CD4-positive, alpha-beta T cell (primary cell): ENCODE data around the gene FOXC2. TPM values are rescaled to one million over a fixed set of nuclear protein-coding genes. Genes with fewer than 3 reads are reported as not detected.

Experiments used
- ATAC-seq: fragments of 200-7000 bp; cut with Tn5 transposase; one replicate; pipeline ENCODE4 v1.10.0; 2022; ENCODE audit warnings: mild to moderate bottlenecking; ENCODE audit not compliant: poor library complexity
- CTCF ChIA-PET: fragments of 350-600 bp; sonication (Branson Sonifier 250); formaldehyde crosslinking; loops from one replicate; lab custom pipeline; 2021; ENCODE audit warnings: antibody characterized with exemption, inconsistent platforms; lab: Charles Lee
- POLR2A ChIA-PET: fragments of 350-600 bp; sonication (Branson Sonifier 250); formaldehyde crosslinking; loops from one replicate; lab custom pipeline; 2021; ENCODE audit warnings: antibody characterized with exemption, inconsistent platforms; lab: Charles Lee
- DNase-seq, 14 experiments: peaks; one replicate each; pipeline ENCODE4 v3.0.0-alpha.2; 2013 to 2020; ENCODE audit warnings: mixed read lengths in 2 of 14
- H3K27ac ChIP-seq, 2 donors: one replicate each; pipeline versions ENCODE4 v1.5.1 to v1.7.0; 2013; ENCODE audit warnings: low read length in 2 of 2, low read depth in 1 of 2, mild to moderate bottlenecking in 1 of 2
- H3K27me3 ChIP-seq, 2 experiments: 1 replicate in 1 of 2; 2 replicates in 1 of 2; pipeline versions ENCODE4 v1.6.1 to v1.7.0; 2013; ENCODE audit warnings: low read length in 2 of 2, control low read depth in 1 of 2, mild to moderate bottlenecking in 1 of 2, moderate library complexity in 1 of 2; ENCODE audit not compliant: insufficient read depth in 2 of 2, control insufficient read depth in 1 of 2
- H3K36me3 ChIP-seq: one replicate; pipeline ENCODE4 v1.6.1; 2013; ENCODE audit warnings: low read length, control low read depth; ENCODE audit not compliant: insufficient read depth
- H3K4me1 ChIP-seq: one replicate; pipeline ENCODE4 v1.6.1; 2013; ENCODE audit warnings: low read length, control low read depth; ENCODE audit not compliant: insufficient read depth
- H3K4me3 ChIP-seq: one replicate; pipeline ENCODE4 v1.5.1; 2013; ENCODE audit warnings: mild to moderate bottlenecking, low read length, moderate library complexity
- H3K9me3 ChIP-seq, 2 experiments: 1 replicate in 1 of 2; 2 replicates in 1 of 2; pipeline versions ENCODE4 v1.6.1 to v1.7.0; 2013; ENCODE audit warnings: low read length in 2 of 2, mild to moderate bottlenecking in 2 of 2, control low read depth in 1 of 2, moderate library complexity in 1 of 2; ENCODE audit not compliant: control insufficient read depth in 1 of 2, insufficient read depth in 1 of 2
- H3K27ac Mint-ChIP-seq: one replicate; pipeline ENCODE4 v1.8.0; 2020; ENCODE audit warnings: mixed read lengths
- H3K27me3 Mint-ChIP-seq: one replicate; pipeline ENCODE4 v1.8.0; 2021; ENCODE audit warnings: mixed read lengths
- H3K36me3 Mint-ChIP-seq: one replicate; pipeline ENCODE4 v1.8.0; 2021; ENCODE audit warnings: low read depth, mixed read lengths
- H3K4me1 Mint-ChIP-seq: one replicate; pipeline ENCODE4 v1.8.0; 2021; ENCODE audit warnings: low read depth, mixed read lengths
- H3K4me3 Mint-ChIP-seq: one replicate; pipeline ENCODE4 v1.8.0; 2020; ENCODE audit warnings: mild to moderate bottlenecking, mixed read lengths
- H3K9me3 Mint-ChIP-seq: one replicate; pipeline ENCODE4 v1.8.0; 2020; ENCODE audit warnings: mixed read lengths
- intact Hi-C, 2 experiments: fragments of 100-400 bp; cut with DNase I in 1 of 2; cut with micrococcal nuclease in 1 of 2; formaldehyde crosslinking; loops; one replicate each; pipeline versions ENCODE4 v1.15.1 to v1.9.0; 2023 to 2025; cut with DNase I, micrococcal nuclease
- total RNA-seq, 174 experiments: library from RNA in 2 of 174; stranded (reverse) in 2 of 174; gene quantifications; one replicate each; pipeline ENCODE4 v1.2.3 and lab custom pipeline; 2021 to 2026
- TF ChIP-seq, protein P1 (sequence below): fragments of 200-600 bp; IDR thresholded peaks from one replicate; pipeline ENCODE4 v1.8.0; 2022; ENCODE audit warnings: antibody characterized with exemption, mild to moderate bottlenecking

Gene FOXC2
- total RNA-seq, 2 experiments from 2014 or later, result 0.11 to 0.19 TPM

DNA sequence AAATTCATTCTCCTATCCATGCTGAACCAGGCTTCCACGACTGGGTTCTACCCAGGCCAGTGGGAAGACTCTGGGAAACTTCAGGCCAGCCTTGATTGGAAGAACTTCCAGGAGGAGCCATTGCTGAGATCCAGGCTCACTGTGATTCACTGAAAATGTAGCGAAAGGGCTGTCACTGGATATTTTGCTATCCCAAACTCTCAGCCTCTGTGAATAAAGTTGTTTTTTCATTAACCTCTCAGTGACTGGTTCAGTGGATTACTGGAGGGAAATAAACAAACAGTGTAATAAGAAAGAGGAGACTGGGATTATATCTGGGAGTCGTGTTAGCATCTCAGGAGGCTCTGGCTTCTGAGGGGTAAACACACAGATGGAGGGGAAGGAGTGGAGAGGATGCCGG lies 14.8 kb downstream of the FOXC2 start:
- Histone ChIP-seq H3K4me1 (peaks cover 3% of the 10 kb centered on the region), H3K36me3 (no peaks in the 10 kb centered on the region), H3K27me3 (peaks cover 43 to 47% of the 10 kb centered on the region in 2 experiments), H3K27ac (no peak overlapping the region), H3K4me3 (no peak overlapping the region), H3K9me3 (peaks cover 0 to 3% of the 10 kb centered on the region in 2 experiments)
- no peak for ATAC-seq
- intact Hi-C loops, result no loop called here
- Mint-ChIP-seq H3K4me1 (no peaks in the 10 kb centered on the region), H3K27me3 (peaks cover 77% of the 10 kb centered on the region), H3K27ac (no peak overlapping the region), H3K4me3 (no peak overlapping the region), H3K9me3 (no peaks in the 10 kb centered on the region), H3K36me3 (no peaks in the 10 kb centered on the region)
- DNase-seq, result no peak
- POLR2A ChIA-PET, result no interaction called here
- TF ChIP-seq, protein P1, sequence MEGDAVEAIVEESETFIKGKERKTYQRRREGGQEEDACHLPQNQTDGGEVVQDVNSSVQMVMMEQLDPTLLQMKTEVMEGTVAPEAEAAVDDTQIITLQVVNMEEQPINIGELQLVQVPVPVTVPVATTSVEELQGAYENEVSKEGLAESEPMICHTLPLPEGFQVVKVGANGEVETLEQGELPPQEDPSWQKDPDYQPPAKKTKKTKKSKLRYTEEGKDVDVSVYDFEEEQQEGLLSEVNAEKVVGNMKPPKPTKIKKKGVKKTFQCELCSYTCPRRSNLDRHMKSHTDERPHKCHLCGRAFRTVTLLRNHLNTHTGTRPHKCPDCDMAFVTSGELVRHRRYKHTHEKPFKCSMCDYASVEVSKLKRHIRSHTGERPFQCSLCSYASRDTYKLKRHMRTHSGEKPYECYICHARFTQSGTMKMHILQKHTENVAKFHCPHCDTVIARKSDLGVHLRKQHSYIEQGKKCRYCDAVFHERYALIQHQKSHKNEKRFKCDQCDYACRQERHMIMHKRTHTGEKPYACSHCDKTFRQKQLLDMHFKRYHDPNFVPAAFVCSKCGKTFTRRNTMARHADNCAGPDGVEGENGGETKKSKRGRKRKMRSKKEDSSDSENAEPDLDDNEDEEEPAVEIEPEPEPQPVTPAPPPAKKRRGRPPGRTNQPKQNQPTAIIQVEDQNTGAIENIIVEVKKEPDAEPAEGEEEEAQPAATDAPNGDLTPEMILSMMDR, result no peak
- CTCF ChIA-PET, result no interaction called here

DNA sequence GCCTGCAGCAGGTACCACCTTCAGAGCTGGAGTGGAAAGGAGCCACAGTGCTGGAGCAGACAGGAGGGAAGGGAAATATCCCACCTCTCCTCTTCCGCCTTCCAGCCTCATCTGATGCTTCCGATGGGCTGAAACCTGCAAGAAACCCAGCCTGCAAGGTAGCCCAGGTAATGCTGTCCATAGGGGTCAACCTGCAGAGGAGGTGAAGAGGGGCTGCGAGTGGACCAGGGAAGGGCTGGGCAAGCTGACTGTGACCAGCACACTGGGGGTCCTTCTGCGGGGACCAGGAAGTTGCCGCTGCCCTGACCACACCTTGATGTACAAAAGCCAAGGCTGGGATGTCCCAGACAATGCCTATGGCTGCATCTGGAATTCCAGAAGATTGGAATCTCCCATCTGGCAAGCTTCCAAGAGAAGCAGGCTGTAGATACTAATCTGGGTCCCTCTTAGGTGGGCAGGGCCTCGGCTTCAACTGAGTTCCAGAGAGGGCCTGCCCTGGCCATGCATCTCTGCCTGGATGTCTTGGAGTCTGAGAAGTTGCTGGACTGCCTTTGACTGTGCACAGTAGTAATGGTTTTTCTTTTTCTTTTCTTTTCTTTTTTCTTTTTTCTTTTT lies 17.5 kb downstream of the FOXC2 start:
- Histone ChIP-seq H3K4me3 (no peak overlapping the region), H3K27me3 (peaks cover 17 to 26% of the 10 kb centered on the region in 2 experiments), H3K4me1 (no peaks in the 10 kb centered on the region), H3K27ac (no peak overlapping the region), H3K9me3 (no peaks in the 10 kb centered on the region), H3K36me3 (no peaks in the 10 kb centered on the region)
- POLR2A ChIA-PET, result no interaction called here
- Mint-ChIP-seq H3K4me3 (no peak overlapping the region), H3K4me1 (no peaks in the 10 kb centered on the region), H3K36me3 (no peaks in the 10 kb centered on the region), H3K27ac (no peak overlapping the region), H3K9me3 (no peaks in the 10 kb centered on the region), H3K27me3 (peaks cover 54% of the 10 kb centered on the region)
- DNase-seq, result no peak
- TF ChIP-seq, protein P1, result no peak
- CTCF ChIA-PET, result no interaction called here
- intact Hi-C loops, result no loop called here
- no peak for ATAC-seq

DNA sequence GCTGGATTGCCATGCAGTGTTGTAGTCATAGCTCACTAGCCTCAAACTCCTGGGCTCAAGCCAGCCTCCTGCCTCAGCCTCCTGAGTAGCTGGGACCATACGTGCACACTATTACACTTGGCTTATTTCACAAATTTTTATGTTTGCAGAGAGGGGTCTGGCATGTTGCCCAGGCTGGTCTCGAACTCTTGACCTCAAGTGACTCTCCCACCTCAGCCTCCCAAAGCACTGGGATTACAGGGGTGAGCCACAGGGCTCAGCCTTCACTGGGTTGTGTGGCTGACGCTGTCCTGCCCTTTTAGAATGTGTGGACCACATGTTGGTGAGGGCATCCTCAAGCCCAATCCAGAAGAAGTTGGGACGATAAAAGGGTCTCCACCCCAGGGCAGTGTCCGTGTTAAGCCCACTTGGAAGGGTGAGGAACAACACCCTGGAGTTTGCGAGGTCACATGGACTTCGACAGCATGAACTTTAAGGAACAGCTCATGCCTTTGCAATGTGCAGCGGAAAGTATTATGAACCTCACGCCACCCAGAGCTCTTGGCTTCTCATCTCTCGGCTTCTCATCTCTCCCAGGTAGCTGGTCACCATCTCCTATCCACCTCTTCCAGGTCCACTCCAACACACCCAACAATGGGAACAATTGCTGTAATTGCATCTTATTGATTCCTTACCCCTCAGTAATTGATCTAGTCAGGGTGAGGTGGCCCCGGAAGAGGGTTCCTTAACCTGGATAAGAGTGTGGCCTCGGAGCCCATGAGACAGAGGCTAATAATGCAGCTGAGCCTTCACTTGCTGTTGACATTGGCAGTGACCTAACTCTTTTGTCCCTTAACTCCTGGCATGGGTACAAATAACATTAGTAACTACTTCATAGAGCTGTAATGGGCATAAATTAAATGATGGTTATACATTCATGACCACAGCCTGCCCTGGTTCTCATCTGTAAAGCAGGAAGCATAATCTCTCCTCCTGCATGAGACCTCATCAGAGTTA lies 18.4 kb downstream of the FOXC2 start:
- POLR2A ChIA-PET, result no interaction called here
- H3K9me3 Mint-ChIP-seq, result no peaks in the 10 kb centered on the region
- H3K27me3 Mint-ChIP-seq, result peaks cover 52% of the 10 kb centered on the region

More for the DNA sequence above, 18.4 kb downstream of the FOXC2 start:
- H3K4me1 ChIP-seq, result no peaks in the 10 kb centered on the region
- no peak for ATAC-seq
- intact Hi-C loops, result no loop called here
- Mint-ChIP-seq H3K27ac (no peak overlapping the region), H3K4me3 (no peak overlapping the region), H3K4me1 (no peaks in the 10 kb centered on the region), H3K36me3 (no peaks in the 10 kb centered on the region)
- no peak for DNase-seq
- CTCF ChIA-PET, result no interaction called here
- H3K9me3 ChIP-seq, result no peaks in the 10 kb centered on the region
- H3K36me3 ChIP-seq, result no peaks in the 10 kb centered on the region
- peaks cover 16 to 19% of the 10 kb centered on the region in 2 experiments for H3K27me3 ChIP-seq
- H3K27ac ChIP-seq, result no peak overlapping the region
- TF ChIP-seq, protein P1, result no peak
- no peak overlapping the region for H3K4me3 ChIP-seq
